Right renal pelvis (tissue), 4 donors: Measurements from ENCODE around the gene FAHD1. TPM values are rescaled to one million over a fixed set of nuclear protein-coding genes. Genes with fewer than 3 reads are reported as not detected.

Experiments
- DNase-seq, 4 donors: peaks; one replicate each; pipeline ENCODE4 v3.0.0-alpha.2; 2013; ENCODE audit warnings: low read depth in 4 of 4, low spot score in 3 of 4, missing footprints in 1 of 4
- polyA plus RNA-seq, 4 donors: library from polyadenylated mRNA; unstranded; fragments of 120-200 nt; gene quantifications; one replicate each; pipeline ENCODE4 v1.2.1, GENCODE V29; 2013; ENCODE audit not compliant: insufficient read length in 4 of 4

FAHD1 gene
- polyA plus RNA-seq, 4 donors, result 35.4 to 52.7 (median 43.9) TPM

- no peak for DNase-seq
Observed at GRCh38 chr16:1816396-1817275, 10.4 kb upstream of the FAHD1 start.

DNA sequence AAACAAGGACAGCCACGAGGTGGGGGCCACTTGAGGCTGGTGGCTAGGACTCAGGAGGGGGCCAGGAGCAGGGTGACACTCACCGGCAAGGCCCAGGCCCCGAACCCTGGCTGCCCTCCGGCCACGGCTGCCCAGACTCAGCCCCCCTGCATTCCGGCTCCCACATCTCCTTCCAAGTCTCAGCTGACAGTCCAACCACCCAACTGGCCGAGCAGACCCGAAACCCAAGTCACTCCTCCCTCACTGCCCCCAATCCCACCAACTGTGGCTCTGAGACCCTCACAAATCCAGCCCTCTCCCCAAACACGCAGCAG is 9.8 kb upstream of the FAHD1 start:
- no peak for DNase-seq

DNA sequence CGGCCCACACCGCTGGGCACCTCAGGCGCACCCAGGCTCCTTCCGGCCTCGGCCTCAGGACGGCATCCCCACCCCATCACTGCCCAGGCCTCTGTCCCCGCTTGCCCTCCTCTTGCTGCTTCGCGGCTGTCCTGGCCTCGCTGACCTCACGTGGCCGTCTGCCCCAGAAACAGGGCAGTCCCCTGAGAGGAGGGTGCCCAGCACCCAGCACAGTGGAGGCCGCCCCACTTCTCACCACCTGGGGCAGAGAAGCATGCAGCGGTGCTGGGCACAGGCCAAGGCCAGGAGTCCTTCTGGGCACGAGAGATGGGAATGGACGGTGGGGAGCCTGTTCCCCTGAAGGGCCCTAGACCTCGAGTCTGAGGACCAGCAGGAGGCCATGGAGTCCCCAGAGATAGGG is 9.3 kb upstream of the FAHD1 start:
- no peak for DNase-seq

DNA sequence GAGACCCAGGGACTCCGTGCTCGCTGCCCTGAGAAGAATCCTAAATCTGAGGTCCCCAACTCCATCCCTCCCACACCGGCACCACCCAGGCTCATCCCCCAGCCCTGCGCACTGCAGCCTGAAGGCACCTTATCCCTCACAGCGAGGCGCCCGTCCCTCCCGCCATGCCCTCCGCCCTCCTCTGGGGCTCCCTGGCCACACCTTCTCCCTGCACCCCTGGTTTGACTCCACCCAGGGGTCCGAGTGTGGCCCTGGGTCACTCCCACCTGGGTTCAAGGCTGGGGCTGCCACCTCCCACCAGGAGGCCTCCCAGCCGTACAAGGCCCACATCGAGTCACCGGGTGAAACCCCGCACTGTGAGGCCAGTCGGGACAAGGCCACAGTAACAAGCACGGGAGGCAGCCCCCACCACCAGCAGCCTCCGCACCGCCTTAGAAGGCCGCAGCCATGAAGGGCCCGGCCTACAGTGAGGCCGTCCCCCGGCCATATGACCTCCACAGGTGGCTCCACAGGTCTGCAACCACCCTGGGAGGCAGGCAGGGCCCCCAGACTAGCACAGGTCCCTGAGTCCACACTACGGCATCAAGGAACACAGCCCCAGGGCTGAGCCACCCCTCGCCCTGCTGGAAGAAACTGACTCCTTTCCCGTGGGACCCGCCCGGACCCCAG is 8.7 kb upstream of the FAHD1 start:
- DNase-seq, result no peak

GRCh38 chr16:1818873-1819525 is 8.0 kb upstream of the FAHD1 start:
- no peak for DNase-seq

GRCh38 chr16:1819611-1820010 is 7.4 kb upstream of the FAHD1 start:
- DNase-seq, result no peak

DNA sequence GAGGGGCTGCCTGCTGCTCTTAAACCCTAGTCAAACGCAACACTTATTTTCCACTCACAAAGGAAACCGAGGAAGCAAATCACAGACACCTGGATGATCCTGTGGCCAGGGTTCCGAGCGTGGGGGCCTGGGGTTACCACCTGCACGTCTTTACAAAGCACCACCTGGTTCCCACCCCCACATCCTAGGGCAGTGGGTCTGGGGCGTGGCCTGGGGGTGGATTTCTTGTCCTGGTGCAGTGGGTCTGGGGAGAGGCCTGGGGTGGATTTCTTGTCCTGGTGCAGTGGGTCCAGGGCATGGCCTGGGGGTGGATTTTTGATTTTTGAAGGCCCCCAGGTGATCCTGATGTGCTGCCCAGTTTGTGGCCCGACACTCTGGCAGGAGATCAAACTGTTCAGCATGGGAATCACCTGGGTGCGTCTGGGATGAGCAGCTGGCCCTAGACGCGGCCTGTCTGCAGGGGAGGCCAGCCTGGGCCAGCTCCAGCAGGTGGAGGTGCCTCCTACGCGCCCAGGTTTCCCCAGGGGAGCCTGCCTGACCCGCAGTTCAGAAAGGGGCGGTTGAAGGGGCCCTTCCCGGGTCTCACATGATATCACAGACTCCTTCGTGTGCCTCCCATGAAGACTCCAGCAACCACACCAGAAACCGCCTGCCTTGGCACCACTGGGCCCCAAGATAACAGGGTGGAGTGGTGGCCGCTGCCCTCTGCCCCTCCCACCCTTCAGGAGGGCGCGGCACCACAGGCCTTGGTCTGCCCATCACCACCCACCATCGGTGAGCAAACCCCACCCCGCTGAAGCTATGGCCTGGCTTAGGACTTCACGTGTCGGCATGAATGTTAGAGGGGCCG is 6.7 kb upstream of the FAHD1 start:
- DNase-seq, result no peak

DNA sequence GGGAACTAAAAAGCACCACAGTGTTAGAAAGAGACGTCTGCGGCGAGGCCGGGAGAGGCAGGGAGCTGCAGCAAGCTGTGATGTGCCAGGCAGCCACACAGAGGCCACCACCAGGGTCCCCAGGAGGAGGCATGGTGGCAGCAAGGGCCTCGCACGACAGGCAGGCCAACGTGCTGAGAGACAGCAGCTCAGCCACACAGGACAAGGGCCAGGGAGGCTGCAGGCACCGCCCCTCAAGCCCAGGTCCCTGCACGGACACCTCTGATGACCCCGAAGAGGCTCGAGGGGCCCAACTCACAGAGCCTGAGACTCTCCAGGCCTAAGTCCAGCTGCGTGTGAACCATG is 6.1 kb upstream of the FAHD1 start:
- DNase-seq, result no peak

- no peak for DNase-seq
Observed at GRCh38 chr16:1821861-1822611, 5.0 kb upstream of the FAHD1 start.

DNA sequence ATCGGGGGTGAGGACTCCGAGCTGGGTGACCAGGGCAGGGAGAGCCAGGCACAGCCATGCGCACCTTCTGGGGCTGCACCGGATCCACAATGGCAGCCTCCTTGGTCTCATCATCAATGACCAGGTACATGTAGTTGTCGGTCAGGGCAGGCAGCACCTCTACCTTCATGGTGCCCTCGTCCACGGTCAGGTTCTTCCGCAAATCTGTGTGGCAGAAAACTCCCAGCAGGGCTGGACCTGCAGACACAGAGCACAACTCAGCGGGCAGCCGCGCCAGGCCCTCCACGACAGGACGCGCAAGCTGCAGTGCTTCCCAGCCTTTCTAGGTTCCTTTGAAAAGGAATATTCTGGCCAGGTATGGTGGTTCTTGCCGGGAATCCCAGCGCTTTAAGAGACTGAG is 4.2 kb upstream of the FAHD1 start:
- DNase-seq, result no peak

GRCh38 chr16:1823821-1824220 is 3.2 kb upstream of the FAHD1 start:
- DNase-seq, result no peak

GRCh38 chr16:1825381-1825863 is 1.6 kb upstream of the FAHD1 start:
- DNase-seq, result no peak

- DNase-seq, result no peak
Observed at GRCh38 chr16:1825864-1826690, 929 bp upstream of the FAHD1 start.

GRCh38 chr16:1828645-1829410 is 1.8 kb downstream of the FAHD1 start:
- DNase-seq, result no peak

DNA sequence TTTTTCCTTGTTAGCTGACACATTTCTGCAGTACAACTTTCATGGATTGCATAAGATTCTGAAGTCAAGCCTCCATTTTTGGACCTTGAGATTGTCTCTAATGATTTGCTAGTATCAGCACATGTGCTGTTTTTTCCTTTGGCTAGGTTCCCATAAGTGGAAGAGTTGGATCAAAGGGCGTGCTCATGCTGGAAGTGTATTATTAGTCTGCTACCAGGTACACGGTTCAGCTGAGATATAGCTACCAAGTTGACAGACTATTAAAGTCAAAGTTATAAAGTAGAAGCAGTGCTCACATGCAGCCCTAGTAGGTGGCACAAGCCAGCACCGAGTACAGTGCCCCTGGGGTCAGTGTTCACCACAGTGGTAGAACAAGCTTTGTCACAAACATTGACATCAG is 3.2 kb downstream of the FAHD1 start:
- DNase-seq, result no peak

- DNase-seq, result no peak
Observed at GRCh38 chr16:1831186-1832075, 4.4 kb downstream of the FAHD1 start.

DNA sequence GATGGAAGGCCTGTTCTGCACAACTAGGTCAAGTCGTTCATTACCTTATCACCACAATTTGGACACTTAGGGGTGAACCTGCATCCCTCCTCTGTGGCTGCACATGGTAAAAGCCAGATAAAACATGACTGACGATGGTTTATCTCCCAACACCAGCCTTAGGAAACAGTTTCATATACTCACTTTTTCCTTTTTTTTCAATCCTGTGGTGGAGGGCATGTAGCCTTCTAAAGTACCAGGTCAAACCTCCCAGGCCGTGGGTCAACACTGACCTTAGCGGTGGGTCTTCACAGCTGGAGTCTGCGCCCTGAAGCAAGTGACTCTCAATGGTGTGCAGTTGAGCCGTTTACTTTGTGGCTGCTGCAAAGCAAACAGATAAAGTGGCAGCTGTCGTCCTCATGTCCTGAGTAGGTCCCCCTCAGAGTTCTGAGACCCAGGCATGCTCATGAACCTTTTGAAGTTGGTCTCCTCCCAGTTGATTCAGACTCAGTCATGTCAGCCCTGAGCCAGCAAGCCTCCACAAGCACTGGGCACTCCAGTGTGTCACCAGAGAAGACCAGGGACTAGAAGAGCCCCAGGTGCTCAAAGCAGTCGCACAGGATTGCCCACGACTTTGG is 5.9 kb downstream of the FAHD1 start:
- DNase-seq, result no peak
